Fibroblast of skin of right quadriceps (primary cell): ENCODE data around the gene GSTT2.
A peak's percentile ranks its signal among the peaks of the same experiment; 100 is the strongest.
"Not testable (repeated sequence)": the region's sequence is repeated elsewhere in the genome, so short reads cannot be mapped to it uniquely, and the experiment has no call there.

Experiments
- DNase-seq: peaks from one replicate; pipeline ENCODE4 v3.0.0-alpha.2; 2013

Gene GSTT2

DNA sequence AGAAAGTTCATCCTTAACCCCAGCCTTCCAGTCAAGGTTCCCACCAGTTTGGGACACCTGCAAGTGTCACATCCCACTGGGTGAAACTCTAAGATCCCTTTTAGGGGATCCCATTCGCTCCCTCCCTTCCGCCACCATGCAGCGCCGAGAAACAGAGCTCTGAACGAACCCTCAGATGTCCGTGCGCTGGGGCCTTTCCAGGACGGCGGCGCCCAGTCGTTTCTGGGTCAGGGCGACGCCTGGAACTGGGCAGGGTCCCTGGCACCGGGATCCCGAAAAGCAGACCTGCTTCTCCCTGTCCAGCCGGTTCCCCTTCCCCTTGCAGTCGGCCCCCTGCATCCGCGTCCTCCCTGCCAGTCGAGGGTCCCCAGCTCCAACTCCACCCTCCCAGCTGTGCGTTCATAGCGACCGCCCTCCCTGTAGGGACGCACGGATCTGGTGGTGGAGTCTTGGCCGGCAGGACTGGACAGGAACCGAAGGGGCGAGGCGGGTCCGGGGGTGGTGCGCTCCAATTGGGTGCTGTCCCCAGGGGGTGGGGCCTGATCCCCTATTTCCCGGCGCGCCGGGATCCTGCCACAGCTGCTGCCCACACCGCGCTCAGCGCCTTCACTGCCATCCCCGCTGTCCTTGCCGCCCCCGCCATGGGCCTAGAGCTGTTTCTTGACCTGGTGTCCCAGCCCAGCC is at the start of gene GSTT2:
Gene GSTT2, plus strand, starts transcription at position 578 of the 684 bp plus-strand sequence.
- not testable (repeated sequence) for DNase-seq

DNA sequence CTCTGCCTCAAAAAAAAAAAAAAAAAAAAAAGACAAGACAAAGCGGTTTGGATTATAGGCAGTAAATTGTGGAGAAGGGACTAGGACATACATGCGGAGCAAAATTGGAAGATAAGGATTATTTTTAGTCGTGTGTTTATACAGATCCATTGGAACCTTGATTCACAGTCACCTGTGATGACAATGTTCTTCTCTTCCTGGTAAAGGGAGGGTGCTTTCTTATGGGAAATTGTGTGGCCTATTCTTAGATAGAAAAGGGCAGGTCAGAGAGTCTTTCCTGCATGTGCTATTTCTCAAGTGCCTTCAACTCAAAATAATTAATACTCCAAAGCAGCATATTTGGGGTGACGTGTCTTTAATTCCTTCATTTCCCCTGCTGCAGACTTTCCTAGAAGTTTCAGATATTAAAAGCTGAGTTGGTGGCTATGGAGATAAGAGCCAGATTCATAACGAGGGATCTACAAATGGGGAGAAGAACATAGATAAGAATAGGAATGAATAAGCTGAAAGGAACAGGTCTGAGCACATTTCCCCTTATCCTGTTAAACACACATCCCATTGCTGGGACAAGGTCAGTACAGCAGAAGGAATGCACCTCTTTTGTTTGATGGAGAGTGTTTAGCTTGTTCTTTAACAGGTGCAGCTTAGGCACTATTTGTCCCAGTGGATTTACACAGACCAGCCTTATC is 41.5 kb upstream of the GSTT2 start:
- DNase-seq: no peak

DNA sequence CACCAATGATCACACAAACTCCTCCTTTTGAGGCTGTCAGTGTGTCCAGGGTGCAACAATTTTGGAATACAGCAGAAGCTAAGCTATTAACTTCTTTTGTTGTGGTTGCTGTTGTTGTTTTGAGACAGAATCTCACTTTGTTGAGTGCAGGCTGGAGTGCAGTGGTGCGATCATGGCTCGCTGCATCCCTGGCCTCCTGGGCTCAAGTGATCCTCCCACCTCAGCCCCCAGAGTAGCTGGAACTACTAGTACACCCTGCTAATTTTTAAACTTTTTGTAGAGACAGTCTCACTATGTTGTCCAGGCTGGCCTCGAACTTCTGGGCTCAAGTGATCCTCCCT is 40.9 kb upstream of the GSTT2 start:
- DNase-seq: no peak

DNA sequence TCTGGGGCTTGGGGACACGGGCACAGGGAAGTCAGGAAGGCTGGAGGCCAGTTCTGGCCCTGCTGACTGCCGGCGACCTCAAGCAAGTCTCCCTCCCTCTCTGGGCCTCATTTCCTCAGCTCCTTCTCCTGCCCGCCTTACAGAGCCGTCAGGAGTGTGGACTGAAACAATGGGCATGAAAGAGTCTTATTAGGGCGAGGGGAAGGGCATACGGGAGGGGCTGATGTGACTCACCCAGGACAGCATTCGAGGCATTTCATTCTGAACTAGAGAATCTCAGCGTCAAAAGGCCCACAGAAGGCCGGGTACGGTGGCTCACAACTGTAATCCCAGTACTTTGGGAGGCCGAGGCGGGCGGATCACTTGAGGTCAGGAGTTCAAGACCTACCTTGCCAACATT is 39.8 kb upstream of the GSTT2 start:
- DNase-seq: not testable (repeated sequence)

DNA sequence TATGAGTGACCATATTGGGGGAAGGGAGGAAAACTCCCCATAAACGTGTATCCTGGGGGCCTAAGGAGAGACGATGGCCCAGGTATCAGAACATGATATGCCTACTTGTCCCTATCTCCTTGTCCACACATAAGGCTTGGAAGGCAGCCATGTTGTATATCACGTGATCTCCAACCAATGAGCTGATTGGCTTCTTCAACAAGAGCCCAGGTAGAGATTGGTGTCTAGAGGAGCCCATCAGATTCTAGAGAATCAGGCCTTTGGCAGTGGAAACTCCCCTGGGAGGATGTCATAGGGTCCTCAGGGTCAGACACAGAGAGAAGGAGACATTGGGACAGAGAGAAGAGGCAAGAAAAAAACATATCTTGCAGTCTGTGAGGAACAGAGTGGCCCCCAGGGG is 32.5 kb upstream of the GSTT2 start:
- not testable (repeated sequence) for DNase-seq

DNA sequence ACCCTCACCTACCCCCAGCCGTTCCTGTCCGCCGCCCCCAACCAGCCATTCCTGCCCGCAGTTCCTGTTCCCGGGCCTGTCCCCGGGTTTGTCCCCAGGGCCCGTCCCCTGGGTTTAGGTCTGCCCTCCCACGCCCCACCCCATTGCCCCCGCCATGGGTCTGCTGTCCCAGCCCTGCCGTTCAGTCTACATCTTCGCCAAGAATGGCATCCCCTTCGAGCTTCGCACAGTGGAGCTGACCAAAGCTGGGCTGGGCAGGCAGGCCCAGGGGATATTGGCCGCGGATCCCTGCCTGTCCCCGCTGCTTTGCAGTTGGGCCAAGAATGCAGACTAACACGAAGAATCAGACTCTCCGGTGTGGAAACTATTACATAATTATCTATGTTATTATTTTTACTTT is 30.2 kb upstream of the GSTT2 start:
- not testable (repeated sequence) for DNase-seq

DNA sequence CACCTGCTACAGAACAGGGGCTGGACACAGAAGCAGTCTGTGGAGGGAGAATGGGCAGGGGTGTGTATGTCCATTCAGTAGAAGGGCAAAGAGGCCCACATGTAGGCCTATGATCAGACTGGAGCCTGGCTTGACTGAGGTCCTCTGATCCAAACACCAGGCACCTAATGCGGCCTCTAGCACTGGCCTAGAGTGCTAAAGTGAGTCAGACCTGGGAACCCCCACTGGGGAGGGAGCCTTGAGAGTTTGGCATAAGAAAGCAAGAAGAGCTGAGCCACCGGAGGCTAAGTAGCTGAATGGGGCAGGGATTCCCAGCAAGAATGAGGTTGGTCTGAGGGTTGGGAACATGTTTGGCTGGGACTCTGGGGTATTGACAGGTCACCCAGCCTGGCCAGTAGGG is 28.6 kb upstream of the GSTT2 start:
- not testable (repeated sequence) for DNase-seq

DNA sequence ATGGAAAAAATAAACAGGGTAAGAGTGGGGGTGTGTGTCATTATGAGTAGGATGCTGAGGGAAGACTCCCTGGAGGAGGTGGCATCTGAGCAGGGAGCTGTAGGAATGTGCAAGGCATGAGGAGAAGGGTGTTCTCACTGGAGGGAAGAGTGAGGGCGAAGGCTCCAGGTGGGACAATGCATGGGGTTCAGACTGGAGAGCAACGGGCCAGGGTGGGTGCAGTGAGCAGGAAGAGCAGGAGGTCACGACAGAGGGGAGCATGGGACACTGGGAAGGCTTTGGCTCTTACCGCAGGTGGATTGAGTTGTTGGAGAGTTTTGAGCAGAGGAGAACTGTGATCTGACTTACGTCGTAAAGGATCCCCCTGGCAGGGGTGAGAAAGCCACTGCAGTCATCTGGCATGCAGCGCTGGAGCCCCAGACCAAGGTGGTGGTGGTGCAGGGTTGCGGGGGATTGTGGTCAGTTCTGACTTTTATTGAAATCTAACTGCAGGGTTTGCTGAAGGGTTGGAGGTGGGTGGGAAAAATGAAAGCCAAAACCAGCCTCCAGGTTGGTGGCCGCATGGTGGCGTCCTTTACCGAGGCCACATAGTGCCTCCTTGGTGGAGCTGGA is 27.0 kb upstream of the GSTT2 start:
- DNase-seq: not testable (repeated sequence)

DNA sequence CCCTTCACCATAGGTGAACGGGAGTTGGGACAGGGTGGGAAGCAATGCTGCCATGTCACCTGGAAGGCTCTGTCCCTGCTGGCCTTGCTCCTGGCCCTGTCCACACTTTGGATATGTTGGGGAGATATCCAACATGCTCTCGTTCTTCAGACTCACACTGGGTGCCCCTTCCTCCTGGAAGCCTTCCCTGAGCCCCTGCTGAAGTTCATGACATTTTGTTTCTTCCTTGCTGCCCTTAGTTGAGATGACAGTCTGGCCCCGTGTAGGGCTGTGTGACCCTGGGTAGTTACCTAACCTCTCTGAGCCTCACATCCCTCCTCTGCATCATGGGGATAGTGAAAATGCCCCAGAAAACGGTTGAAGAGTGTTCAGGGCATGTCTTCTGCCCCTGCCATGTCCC is 26.4 kb upstream of the GSTT2 start:
- DNase-seq: not testable (repeated sequence)

DNA sequence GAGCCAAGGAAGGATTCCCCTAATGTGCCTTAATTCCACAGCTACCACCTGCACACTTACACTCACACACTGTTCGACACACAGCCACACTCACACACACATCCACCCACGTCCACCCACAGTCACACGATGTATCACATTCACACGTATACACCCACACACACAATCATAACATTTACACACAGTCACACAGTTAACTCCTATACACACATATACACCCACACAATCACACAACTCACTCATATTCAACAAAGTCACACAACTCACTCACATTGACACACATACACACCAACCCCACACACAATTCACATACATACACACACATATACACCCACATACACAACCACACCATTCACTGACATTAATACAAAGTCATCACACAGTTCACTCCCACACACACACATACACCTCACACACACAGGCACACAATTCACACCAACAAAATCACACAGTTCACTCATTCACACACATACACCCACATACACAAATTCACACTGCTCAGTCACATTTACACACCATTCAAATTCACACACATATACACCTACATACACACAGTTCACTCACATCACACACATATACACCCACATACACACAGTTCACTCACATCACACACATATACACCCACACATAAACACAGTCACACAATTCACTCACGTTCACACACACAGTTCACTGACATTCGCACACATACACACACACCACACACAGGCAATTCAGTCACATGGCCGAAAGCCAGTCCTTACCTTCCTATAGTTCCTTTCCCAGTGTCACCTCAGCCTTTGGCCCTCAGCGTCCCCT is 25.5 kb upstream of the GSTT2 start:
- not testable (repeated sequence) for DNase-seq

DNA sequence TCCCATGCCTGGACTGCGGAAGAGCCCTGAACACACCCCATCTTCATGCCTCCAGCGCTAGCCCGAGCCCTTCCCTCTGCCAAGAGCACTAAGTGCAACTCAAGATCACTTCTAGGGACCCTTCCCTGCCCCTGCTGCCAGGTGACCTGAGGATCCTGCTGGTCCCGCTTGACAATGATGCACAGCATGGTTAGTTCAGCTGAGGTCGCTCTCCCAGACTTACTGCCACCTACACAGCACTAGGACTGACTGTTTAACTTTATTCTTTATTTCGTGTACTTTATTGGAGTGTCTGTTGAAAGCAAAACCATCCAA is 25.0 kb upstream of the GSTT2 start:
- not testable (repeated sequence) for DNase-seq

DNA sequence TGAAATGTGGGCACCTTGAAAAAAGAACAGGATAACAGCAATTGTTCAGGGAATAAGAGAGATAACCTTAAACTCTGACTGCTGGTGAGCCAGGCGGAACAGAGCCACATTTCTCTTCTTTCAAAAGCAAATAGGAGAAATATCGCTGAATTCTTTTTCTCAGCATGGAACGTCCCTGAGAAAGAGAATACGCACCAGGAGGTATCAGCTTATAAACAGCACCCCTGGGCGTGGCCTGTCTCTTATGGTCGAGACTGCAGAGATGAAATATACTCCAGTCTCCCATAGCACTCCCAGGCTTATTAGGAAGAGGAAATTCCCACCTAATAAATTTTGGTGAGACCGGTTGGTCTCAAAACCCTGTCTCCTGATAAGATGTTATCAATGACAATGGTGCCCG is 24.0 kb upstream of the GSTT2 start:
- not testable (repeated sequence) for DNase-seq

DNA sequence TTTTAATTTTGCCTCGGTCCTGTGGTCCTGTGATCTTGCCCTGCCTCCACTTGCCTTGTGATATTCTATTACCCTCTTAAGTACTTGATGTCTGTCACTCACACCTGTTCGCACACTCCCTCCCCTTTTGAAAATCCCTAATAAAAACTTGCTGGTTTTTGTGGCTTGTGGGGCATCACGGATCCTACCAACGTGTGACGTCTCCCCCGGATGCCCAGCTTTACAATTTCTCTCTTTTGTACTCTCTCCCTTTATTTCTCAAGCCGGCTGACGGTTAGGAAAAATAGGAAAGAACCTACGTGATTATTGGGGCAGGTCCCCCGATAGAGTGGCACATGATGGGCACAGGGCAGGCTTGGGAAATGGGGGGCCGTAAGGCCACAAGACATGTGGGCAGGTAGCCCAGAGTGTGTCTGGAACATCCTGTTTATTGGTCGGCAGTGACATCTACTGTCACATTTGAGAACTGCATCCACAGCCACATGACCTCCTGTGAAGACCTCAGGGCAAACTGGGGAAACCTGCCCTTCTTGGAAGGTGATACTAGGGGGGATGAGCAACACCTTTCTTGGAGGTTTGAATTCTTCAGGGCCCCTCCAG is 23.5 kb upstream of the GSTT2 start:
- peak; percentile 57 for DNase-seq

DNA sequence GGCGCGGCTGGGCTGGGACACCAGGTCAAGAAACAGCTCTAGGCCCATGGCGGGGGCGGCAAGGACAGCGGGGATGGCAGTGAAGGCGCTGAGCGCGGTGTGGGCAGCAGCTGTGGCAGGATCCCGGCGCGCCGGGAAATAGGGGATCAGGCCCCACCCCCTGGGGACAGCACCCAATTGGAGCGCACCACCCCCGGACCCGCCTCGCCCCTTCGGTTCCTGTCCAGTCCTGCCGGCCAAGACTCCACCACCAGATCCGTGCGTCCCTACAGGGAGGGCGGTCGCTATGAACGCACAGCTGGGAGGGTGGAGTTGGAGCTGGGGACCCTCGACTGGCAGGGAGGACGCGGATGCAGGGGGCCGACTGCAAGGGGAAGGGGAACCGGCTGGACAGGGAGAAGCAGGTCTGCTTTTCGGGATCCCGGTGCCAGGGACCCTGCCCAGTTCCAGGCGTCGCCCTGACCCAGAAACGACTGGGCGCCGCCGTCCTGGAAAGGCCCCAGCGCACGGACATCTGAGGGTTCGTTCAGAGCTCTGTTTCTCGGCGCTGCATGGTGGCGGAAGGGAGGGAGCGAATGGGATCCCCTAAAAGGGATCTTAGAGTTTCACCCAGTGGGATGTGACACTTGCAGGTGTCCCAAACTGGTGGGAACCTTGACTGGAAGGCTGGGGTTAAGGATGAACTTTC is 18.7 kb upstream of the GSTT2 start, which contains the start of gene GSTT2B:
Gene GSTT2B, minus strand, starts transcription at position 112 of the 688 bp plus-strand sequence. Its CDS starts 64 bp downstream, at position 48.
- DNase-seq: not testable (repeated sequence)

DNA sequence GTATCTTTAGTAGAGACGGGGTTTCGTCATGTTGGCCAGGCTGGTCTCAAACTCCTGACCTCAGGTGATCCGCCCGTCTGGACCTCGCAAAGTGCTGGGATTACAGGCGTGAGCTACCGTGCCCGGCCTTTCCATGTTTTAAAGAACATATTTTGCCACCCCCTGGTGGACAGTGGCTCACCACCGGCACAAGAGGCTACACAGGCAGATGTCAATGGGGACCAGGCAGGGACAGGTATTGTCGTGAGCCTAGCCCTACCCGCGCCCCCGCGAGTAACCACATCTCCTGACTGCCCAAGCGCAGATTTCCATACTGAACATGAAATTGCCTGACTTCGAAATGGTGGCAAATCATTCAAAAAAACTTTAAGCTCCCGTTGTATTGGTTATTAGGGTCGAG is 13.8 kb upstream of the GSTT2 start:
- DNase-seq: not testable (repeated sequence)

DNA sequence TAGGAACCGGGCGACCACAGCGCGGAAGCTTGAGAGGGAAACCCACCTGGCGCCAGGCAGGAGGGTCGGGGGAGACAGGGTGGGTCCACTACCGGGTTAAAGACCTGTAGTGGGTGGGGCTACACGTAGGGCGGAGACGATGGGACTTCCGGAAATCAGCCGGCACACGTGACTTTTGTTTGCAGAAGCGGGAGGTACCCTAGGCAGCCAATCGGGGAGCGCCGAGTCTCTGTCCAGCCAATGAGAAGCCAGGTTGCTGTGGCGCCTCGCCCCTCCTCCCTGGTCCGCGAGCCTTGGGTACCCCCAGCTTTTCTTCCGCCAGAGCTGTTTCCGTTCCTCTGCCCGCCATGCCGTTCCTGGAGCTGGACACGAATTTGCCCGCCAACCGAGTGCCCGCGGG is 13.4 kb upstream of the GSTT2 start, which contains the start of gene DDTL:
Gene DDTL, plus strand, starts transcription at position 321 of the 400 bp plus-strand sequence. Its CDS starts 27 bp downstream, at position 348.
- DNase-seq: not testable (repeated sequence)

DNA sequence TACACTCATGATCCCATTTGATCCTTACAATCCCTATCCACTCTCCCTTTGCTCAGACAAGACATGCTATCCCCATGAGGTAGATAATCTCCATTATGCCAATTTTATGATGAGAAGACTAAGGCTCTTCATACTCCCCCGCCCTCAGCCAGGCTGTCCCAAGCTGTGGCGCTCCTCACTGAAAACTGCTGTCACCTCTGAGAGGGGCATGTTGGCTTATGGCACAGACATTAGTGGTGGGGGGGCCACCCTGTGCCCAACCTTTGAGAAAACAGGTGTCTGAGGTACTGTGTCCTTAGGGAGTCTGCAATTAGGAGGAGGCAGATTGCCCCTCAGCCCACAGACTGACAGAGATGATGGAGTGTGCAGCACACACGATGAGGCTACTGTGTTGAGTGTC is 10.9 kb upstream of the GSTT2 start:
- no peak for DNase-seq

DNA sequence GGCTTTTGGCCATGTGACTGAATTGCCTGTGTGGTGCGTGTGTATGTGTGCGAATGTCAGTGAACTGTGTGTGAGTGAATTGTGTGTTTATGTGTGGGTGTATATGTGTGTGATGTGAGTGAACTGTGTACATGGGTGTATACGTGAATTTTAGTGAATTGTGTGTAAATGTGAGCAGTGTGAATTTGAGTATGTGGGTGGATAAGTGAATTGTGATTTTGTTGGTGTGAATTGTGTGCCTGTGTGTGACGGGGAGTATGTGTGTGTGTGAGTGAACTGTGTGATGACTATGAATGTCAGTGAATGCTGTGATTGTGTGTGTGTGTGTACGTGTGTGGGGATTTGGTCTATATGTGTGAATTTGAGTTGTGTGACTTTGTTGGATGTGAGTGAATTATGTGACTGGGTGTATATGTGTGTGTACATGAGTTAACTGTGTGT is 9.7 kb upstream of the GSTT2 start:
- no peak for DNase-seq

DNA sequence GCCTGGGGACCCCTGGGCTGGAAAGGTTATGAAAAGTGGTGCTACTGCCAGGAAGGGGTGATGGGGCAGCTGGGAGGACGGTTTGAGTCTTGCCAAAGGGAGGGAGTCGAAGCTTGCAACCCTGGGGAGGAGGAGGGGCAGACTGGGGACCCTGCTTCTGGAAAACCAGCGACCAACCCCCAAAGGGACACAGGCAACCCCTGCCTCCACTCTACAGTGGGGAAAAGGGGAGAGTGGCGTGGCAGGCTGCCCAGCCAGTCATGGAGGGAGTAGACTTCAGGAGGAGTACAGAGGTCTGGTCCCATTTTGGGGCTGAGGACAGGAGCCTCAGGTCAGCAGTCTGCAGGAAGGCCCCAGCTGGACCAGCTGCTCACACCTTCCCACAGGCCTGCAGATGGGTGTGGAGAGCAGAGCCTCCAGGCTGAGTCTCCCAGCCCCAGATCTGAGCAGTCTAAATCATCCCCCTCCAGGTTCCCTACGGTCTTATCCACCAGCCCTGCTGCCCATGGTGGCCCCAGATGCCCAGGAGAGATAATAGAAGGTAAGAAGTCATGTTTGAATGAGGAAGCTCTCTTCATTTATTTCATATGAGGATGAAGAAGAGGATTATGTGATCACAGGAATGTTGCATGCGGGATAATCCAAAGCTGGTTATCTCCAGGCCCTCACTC is 9.0 kb upstream of the GSTT2 start:
- no peak for DNase-seq

DNA sequence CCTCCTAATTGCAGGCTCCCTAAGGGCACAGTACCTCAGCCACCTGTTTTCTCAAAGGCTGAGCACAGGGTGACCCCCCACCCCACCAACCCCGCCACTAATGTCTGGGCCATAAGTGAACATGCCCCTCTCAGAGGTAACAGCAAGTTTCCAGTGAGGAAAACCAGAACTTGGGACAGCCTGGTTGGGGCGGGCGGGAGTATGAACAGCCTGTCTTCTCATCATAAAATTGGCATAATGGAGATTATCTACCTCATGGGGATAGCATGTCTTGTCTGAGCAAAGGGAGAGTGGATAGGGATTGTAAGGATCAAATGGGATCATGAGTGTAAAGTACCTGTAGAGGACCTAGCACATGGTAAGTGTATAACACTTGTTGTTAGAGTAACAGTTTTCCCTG is 8.0 kb upstream of the GSTT2 start:
- DNase-seq: not testable (repeated sequence)

DNA sequence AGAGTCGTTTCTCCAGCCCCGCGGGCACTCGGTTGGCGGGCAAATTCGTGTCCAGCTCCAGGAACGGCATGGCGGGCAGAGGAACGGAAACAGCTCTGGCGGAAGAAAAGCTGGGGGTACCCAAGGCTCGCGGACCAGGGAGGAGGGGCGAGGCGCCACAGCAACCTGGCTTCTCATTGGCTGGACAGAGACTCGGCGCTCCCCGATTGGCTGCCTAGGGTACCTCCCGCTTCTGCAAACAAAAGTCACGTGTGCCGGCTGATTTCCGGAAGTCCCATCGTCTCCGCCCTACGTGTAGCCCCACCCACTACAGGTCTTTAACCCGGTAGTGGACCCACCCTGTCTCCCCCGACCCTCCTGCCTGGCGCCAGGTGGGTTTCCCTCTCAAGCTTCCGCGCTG is 5.6 kb upstream of the GSTT2 start, which contains the start of gene DDT:
Gene DDT, minus strand, starts transcription at position 97 of the 400 bp plus-strand sequence. Its CDS starts 27 bp downstream, at position 70.
- DNase-seq: not testable (repeated sequence)
